Stimulated activated naive CD4-positive, alpha-beta T cell treated with Interleukin-2 at 50 U/mL for 16 hours (primary cell): ENCODE data around the gene DPP8.
"Not testable (repeated sequence)": the region's sequence is repeated elsewhere in the genome, so short reads cannot be mapped to it uniquely, and the experiment has no call there.

Experiments
- DNase-seq: peaks from one replicate; lab custom pipeline; 2025; lab: John Stamatoyannopoulos, UW

The DPP8 gene

DNA sequence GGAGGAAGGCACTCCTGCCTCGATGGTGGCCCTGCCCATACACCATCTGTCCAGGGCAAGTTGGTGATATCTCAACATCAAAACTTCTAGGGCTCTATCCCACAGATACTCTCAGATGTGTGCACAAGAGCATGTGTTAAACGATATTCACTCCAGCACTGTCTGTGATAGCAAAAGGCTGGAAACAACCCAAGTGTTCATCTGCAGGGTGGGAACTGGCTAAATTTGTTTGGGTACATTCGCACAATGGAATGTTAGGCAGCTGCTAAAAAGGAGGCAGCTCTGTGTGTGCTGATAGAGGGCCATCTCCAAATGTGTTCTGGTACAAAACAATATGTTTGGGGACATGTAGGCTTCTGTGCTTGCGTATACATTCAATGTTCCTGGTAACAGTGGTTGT, 114.5 kb downstream of the DPP8 start:
- no peak for DNase-seq

DNA sequence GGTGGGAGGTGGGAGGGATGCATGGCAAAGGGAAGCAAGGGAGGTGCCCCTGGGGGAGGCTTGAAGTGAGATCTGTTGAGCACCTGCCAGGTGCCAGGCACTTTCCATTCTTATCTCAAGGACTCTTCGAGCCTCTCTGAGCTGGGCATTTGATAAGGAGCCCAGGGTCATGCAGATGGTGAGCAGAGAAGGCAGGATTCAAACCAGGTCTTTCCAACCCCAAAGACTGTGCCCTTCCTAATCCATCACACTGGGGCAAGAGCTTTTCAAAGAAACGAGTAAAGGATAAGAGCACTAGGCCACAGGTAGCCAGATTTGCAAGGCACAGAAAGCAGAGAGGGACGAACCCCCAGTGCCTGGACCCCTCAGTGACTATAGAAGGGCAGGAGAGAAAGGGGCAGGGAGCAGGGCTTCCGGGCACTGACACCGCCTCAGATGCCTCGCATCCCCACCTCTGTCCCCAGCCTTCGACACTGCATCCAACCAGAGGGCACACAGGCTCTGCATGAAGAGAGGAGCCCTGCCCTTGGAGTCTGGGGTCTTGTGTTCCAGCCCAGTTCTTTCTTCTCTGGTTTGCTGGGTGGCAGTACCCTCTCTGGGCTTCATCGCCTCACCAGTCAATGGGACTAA, 115.8 kb downstream of the DPP8 start:
- no peak for DNase-seq

DNA sequence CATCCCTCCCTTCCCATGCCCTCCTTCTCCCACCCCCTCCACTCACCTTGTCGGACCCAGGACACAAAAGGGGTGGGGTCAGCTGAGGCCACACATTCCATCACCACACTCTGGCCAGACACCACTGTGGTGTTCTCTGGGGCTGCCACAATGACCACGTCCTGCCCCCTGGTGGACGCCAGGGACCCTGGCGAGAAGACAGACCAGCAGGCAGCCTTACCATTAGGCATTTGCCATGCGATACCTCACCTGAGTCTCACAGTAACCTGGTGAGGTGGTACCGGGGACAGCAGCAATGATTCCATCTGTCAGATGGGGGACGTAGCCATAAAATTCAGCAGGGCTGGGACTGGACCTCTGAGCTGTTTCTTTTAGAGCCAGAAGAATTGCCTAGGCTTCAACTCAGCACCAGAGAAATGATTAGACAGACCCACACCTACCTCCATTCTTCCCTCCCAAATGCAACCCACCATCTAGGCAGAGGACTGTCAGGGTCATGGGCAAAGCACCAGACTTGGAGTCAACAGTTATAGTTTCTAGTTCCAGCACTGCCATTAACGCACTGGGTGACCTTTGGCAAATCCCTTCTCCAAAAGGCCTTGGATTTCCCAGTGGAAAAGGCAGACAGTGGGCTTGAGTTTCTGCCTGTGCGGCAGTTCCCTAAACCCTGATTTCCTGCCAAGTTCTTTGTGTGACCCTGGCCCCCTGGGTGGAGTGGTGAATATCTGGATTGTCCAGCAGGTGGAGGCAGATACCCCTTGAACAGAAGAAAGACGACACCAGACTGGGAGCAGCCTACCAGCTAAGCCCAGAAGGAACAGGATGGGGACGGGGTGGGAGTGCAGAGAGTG, 116.5 kb downstream of the DPP8 start:
- DNase-seq: peak; percentile 23

DNA sequence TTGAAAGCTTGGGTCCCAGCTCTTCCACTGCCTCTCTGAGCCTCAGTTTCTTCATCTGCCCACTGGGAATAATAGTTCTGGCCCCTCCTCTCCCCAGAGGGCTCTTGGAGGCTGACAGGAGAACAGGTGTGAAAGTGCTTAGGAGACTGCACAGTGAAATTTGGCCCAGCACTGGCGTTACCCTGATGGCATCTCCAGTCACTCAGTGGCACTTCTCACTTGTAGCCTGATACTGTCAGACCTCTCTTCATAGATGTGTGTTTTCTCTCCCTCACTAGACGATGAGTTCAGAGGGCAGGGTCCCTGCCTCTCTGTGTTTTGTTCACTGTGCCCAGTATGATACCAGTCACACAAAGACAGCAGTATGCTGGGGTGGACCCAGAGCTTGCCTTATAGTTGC, 117.5 kb downstream of the DPP8 start:
- DNase-seq: no peak

DNA sequence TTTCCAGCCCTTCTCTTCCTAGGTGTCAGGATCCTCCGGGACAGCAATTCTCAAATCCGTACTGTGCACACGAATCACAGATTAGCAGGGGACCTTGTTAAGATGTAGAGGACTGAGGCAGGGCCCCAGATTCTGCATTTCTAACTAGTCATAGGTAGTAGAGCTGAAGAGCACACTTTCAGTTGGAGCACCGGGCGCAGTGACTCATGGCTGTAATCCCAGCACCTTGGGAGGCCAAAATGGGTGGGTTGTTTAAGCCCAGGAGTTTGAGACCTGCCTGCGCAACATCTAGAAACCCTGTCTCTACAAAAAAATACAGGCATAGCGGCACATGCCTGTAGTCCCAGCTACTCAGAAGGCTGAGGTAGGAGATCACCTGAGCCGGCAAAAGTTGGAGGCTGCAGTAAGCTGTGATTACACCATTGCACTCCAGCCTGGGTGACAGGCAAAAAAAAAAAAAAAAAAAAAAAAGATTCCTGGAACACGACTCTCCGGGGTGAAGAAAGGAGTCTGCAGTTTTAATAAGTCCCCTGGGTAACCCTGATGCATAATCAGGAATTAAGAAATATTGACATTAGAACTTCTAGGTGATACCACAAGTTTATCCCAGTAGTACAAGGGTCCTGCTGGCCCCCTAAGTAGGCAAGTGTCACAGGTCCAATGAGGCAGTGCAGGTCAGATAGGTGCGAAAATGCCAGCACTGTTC, 118.3 kb downstream of the DPP8 start:
- DNase-seq: no peak

DNA sequence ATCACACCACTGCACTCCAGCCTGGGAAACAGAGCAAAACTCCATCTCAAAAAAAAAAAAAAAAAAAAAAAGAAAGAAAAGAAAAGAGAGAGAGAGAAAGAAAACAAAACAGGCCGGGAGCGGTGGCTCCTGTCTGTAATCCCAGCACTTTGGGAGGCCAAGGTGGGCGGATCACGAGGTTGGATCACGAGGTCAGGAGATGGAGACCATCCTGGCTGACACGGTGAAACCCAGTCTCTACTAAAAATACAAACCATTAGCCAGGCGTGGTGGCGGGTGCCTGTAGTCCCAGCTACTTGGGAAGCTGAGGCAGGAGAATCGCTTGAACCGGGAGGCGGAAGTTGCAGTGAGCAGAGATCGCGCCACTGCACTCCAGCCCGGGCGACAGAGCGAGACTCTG, 119.0 kb downstream of the DPP8 start:
- DNase-seq: not testable (repeated sequence)

DNA sequence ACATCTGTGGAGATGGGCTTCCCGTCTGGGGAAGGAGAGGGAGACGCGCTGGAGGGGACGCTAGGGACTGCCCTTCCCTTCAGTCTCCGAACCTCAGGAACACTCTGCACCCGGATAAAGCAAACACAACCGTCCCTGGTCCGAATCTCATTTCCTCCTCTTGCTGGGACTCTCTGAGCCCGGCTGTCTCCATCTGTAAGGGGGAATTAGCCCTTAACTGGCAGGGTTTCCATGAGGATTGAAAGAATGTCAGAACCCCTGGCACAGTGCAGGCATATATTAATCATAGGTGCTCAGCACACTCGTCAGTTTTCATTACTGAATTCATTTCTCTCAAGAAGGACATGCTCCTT, 120.5 kb downstream of the DPP8 start:
- DNase-seq: no peak

DNA sequence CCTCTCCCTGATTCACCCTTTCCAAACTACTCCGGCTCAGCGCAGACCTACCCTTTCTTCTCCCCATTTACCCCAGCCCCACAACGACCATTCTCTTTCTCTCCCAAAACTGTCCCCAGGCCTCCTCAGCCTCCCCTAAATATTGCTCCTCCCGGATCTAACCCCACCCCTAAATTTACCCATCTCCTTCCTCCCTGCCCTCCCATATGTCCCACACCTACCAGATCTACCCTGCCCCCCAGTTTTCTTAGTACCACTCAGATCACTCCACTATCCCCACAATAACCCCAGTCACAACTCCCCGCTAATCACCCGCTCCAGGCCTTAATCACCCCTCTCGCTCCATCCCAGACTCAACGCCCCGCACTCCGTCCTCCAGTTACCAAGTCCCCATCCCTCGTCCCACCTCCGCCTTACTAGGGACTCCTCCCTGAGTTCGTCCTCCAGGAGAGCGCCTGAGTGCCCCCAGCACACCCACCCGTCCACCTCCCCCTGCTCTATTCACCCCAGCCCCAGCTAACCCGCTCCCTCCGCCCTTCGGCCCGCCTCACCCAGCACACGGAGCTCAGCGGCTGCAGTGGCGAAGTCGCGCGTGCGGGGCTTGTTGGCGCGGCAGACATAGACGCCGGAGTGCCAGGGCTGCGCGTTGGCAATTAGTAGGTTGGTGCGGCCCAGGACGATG, 121.1 kb downstream of the DPP8 start:
- DNase-seq: no peak

DNA sequence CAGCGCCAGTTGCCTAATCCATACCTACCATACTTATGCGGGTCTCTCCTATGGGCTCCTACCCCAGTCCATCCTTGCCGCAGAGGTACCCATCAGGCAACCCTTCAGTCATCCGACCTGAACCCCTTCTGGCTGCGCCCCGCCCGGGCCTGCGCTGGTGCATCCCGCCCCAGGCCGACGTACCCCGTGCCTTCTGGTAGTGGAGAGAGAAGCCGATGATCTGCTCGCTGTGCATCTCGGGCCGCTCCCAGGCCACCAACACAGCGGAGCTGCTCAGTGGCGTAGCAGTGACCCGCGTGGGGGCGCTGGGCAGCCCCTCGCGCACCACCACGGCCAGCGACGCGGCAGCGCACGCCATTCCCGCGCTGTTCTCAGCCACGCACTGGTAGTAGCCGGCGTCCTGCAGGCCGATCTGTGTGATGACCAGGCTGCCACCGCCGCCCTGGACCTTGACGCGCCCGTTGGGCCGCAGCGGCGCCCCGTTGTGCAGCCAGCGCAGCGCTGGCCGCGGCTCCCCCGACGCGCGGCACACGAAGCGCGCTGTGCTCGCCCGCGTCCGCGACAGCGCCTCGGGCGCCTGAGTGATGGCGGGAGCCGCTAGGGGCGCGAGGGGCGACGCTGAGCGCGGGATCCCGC, 121.8 kb downstream of the DPP8 start:
- no peak for DNase-seq

DNA sequence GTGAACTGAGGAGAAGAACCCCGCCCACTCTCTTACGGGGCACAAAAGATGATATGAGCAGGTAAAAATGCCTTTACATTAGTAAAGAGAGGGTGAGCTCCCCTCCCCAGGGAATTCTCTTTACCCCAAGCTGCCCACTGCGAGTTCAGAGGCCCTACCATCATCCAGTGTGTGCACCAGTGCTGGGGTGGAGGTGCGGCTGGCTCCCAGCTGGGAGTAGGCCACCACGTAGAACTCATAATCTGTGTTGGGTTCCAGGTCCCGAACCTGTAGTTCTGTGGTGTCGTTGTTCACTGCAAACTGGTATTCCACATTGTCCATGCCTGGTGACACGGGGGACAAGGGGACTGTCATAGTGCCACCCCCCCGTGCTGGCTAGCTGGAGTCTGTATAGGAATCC, 122.6 kb downstream of the DPP8 start:
- DNase-seq: no peak

DNA sequence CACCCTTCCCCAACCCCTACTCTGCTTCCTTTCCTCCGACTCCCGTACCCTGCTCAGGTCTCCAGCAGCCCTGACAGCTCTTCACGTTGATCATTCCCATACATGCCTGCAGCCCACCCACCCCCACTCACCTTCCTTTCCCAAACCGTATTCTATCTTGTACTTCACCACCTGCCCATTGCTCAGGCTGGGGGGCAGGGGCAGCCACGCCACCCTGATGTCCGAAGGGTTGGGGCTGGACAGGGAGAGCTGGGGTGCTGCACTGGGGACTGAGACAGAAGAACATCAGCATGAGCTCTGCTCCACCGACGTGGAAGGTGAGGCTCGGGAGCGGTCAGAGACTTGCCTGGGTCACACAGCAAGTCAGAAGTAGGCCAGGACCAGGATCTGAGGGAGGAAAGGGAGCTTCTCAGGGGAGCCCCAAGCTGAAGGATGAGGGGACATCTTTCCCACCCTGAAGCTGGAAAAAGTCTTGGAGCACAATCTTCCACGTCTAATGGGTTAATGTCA, 123.2 kb downstream of the DPP8 start:
- DNase-seq: no peak

DNA sequence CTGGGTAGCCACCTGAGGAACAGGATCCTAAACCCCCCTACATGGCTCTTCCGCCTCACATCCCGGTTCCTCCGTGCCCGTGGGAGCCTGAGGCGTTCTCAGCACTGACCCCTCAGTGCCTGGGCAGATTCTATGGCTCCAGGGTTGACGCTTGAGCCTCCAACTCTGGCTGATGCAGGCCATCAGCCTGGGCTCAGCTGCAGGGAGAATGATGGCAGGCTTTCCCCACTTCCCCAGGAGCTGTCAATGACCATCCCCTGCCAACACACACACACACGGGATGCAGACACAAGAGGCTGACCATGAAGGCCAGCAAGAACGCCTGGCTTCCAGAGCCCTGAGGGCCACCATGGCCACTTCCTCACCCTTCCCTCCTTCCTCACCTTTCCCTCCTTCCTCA, 123.9 kb downstream of the DPP8 start:
- DNase-seq: no peak

DNA sequence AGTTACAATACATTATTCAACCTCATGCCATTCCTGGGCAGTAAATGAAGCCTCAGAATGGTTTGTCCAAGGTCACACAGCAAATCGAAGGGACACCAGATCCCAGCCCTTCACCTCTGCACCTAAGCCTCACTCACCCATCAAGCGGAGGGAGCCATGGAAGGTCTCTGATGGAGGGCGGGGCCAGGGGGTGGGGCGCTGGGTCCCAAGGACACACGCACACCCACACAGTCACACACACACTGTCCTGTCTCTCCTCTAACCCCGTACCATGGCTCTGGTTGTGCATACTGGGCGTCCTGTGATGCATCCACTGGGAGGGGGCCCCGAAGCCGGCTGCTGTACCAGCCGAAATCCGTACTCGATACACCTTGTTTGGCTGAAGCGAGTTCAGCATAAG, 124.4 kb downstream of the DPP8 start:
- no peak for DNase-seq
